Right cardiac atrium (tissue), 5 donors: ENCODE data around the gene SELENOM. TPM values are rescaled to one million over a fixed set of nuclear protein-coding genes. Genes with fewer than 3 reads are reported as not detected.
A peak's percentile ranks its signal among the peaks of the same experiment; 100 is the strongest.
"Not testable (repeated sequence)": the region's sequence is repeated elsewhere in the genome, so short reads cannot be mapped to it uniquely, and the experiment has no call there.

Experiments
- ATAC-seq, 2 donors: fragments of 200-7000 bp; cut with Tn5 transposase; one replicate each; pipeline versions ENCODE4 v1.8.0 to v1.9.1; 2020; ENCODE audit warnings: moderate library complexity in 2 of 2, mild to moderate bottlenecking in 1 of 2
- DNase-seq, 3 donors: peaks; one replicate each; pipeline ENCODE4 v3.0.0-alpha.2; 2020
- H3K27ac ChIP-seq: one replicate; pipeline ENCODE4 v1.5.1; 2013; ENCODE audit warnings: mild to moderate bottlenecking, low read length, control low read depth, moderate library complexity
- H3K27me3 ChIP-seq: one replicate; pipeline ENCODE4 v1.6.1; 2013; ENCODE audit not compliant: control insufficient read depth, insufficient read depth
- H3K4me1 ChIP-seq: one replicate; pipeline ENCODE4 v1.6.1; 2013; ENCODE audit warnings: low read length; ENCODE audit not compliant: control insufficient read depth, insufficient read depth
- H3K4me3 ChIP-seq: one replicate; pipeline ENCODE4 v1.5.1; 2013; ENCODE audit warnings: low read length, control low read depth
- H3K9me3 ChIP-seq: one replicate; pipeline ENCODE4 v1.6.1; 2013; ENCODE audit warnings: low read length; ENCODE audit not compliant: control insufficient read depth
- WGBS: extraction: QIAGEN DNeasy Blood & Tissue Kit; methylation state at CpG from one replicate; pipeline ENCODE4 v1.1.7; 2013; 5-methylcytosine and 5-hydroxymethylcytosine counted together
- intact Hi-C, 4 donors: fragments of 100-400 bp; cut with DNase I; formaldehyde crosslinking; loops; one replicate each; pipeline versions ENCODE4 v1.11.0 to v1.14.0; 2022 to 2023
- polyA plus RNA-seq: library from polyadenylated mRNA; stranded (reverse); fragments of 200-250 nt; gene quantifications from one replicate; pipeline ENCODE4 v1.2.3, GENCODE V29; 2013
- total RNA-seq, 4 donors: library from RNA; stranded (reverse); fragmentation: NEBNext Ultra II Directional; extraction: Animal tissue kit (Norgen Biotek cat#: 25700); gene quantifications; one replicate each; pipeline ENCODE4 v1.2.1, GENCODE V29; 2021
- donor health status: healthy with polysubstance abuse.
- donor health status: DM: no; HTN: yes; CAD: no.
- donor health status: DM: no; HTN: no; CAD: no.
- donor health status: DM: no; HTN: yes; CAD: no; lungs with severe emphysema.
- donor health status: DM: yes; HTN: yes; CAD: no.

The SELENOM gene
- total and polyA plus RNA-seq, 5 donors: 167 to 219 (median 179) TPM

DNA sequence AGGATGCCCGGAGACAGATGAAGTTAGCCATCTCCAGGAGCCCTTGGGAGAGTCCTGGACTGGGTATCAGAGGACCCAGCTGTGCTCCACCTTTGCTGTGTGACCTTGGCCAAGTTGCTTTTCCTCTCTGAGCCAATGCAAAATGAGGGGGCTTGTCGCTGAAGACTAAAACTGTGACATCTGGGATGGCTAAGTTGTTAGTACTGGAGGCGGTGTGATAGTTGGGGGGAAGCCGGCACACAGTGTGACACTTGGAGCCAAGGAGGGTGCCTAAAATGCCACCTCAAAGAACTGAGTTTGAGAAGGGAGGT is 15.9 kb upstream of the SELENOM start:
- ATAC-seq (no peak), DNase-seq (no peak)
- Histone ChIP-seq H3K27ac (peak overlapping the region; percentile 91), H3K9me3 (no peaks in the 10 kb centered on the region), H3K4me1 (peaks cover 6% of the 10 kb centered on the region), H3K4me3 (peak overlapping the region; percentile 21), H3K27me3 (no peaks in the 10 kb centered on the region)
- intact Hi-C loops: no loop called here
- 55% methylated on average over 4 of the region's 4 CpGs for WGBS

DNA sequence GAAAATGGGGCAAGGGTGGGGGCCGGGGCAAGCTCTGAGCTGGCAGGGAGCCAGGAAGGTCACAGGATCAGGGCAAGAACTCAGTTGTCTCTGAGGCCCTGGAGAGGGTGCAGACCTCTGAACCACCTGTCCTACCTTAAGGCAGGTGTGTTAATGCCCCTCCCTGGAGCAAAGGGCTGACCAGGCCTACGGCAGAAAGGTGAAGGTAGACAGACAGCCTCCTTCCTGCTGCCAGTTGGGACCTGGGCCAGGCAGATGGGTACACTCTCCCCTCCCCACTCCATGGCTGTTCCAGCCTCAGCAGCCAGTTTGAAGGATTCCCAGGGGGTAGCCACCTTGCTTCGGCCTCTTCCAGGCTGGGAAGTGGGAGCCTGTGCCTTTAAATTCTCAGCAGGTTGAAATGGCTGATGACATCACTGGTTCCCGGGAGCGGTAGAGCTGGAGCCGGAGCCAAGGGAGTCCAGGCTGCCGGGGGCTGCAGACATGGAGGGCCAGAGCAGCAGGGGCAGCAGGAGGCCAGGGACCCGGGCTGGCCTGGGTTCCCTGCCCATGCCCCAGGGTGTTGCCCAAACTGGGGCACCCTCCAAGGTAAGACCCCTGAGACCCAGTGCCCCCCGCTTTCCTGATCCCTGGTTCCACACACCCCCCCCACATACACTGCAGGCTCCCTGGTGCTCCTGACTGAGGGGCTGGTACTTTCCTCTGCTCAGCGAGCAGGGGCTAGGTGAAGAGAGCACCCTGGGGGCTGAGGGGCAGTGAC is 15.3 kb upstream of the SELENOM start, which contains the start of gene INPP5J:
Gene INPP5J, plus strand, starts transcription at position 435 of the 760 bp plus-strand sequence. Its CDS starts 49 bp downstream, at position 484.
- 16% methylated on average over 10 of the region's 10 CpGs for WGBS
- H3K9me3 ChIP-seq: no peaks in the 10 kb centered on the region
- peaks cover 9% of the 10 kb centered on the region for H3K4me1 ChIP-seq
- ATAC-seq (peak; percentile 73), DNase-seq (peak; percentile 57 to 83 (median 80))
- peak within 1 kb of the TSS; percentile 91 for H3K27ac ChIP-seq
- peak within 1 kb of the TSS; percentile 21 for H3K4me3 ChIP-seq
- H3K27me3 ChIP-seq: no peaks in the 10 kb centered on the region
- intact Hi-C loops: no loop called here

DNA sequence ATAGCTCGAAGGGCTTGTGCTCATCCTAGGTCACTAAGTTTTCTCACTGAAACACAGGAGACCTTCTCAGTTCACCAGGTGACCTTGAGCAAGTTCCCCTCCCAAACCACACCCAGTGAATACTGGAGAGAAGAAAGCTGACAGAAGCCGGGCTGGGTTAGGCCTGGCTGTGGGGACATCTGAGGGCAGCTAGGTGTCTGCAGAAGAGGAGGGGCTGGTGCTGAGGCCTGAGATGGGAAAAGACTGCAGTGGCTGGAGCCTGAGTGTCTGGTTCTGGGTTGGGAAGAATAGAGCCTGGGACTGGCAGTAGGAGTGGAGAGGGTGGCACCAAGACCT is 14.8 kb upstream of the SELENOM start:
- H3K9me3 ChIP-seq: no peaks in the 10 kb centered on the region
- DNase-seq (no peak), ATAC-seq (peak; percentile 55 to 66)
- intact Hi-C loops: no loop called here
- 65% methylated on average over 2 of the region's 2 CpGs for WGBS
- peaks cover 9% of the 10 kb centered on the region for H3K4me1 ChIP-seq
- H3K4me3 ChIP-seq: no peak overlapping the region
- H3K27me3 ChIP-seq: no peaks in the 10 kb centered on the region
- peak overlapping the region; percentile 91 for H3K27ac ChIP-seq

DNA sequence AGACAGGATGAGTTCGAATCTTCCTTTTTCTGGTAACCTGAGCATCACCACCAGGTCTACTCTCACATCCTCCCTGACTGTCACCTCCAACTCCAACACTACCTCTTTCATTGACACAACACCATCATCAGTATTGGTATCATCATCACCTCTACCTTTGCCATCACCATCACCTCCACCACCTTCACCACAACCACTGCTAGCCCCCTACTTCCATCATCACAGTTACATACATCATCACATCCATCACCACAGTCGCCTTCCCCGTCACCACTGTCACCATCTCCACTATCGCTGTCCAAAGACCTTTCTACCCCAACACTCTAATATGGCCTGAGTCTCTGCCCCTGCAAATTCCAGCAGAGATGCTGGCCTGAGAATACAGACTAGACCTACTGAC is 14.0 kb upstream of the SELENOM start:
- intact Hi-C loops: no loop called here
- ATAC-seq: no peak
- Histone ChIP-seq H3K27me3 (no peaks in the 10 kb centered on the region), H3K4me3 (no peak overlapping the region), H3K27ac (peak overlapping the region; percentile 91), H3K9me3 (no peaks in the 10 kb centered on the region), H3K4me1 (peaks cover 9% of the 10 kb centered on the region)
- no peak for DNase-seq
- WGBS: 91% methylated on average over 4 of the region's 4 CpGs

DNA sequence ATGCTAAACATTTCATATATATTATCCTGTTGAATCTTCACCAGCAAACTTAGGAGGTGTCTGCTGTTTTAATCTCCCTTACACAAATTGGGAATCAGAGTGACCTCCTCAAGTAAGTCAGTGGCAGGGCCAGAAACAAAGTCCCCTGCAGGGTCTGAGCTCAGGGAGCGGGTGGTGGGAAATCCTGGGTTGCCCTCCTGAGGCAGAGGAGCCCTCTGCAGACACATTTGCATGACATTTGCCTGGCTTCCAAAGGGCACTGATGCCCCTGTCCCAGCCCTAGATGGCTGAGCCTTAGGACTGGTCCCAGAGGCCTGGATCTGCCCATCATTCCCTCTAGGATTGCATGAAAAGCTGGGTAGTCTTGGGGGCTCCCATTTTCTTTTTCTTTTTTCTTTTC is 13.3 kb upstream of the SELENOM start:
- WGBS: 93% methylated on average over 1 of the region's 1 CpG
- no peak for ATAC-seq

DNA sequence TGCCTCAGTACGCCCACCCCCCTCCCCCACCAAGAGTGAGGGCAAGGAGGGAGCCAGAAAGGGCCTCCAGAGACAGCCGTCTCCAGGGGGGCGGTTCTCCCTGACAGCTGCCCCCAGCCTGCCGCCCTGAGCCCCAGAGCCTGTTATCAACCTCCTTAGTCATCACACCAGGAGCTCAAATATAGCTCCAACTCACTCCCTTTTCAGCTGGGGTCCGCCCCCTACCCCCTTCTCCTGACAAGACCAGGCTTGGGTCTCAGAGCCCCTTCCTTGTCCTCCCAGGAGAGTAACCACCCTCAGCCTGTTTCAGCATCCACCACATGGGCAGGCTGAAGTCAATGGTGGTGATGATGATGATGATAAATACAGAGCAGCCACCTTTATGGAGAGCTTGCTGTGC is 12.9 kb upstream of the SELENOM start:
- WGBS: 58% methylated on average over 5 of the region's 5 CpGs
- intact Hi-C loops: no loop called here
- H3K27me3 ChIP-seq: no peaks in the 10 kb centered on the region
- ATAC-seq (peak in 1 of 2 donors; percentile 18), DNase-seq (peak in 1 of 3 donors; percentile 50)
- no peaks in the 10 kb centered on the region for H3K9me3 ChIP-seq
- H3K27ac ChIP-seq: peak overlapping the region; percentile 90
- H3K4me1 ChIP-seq: peaks cover 9% of the 10 kb centered on the region
- H3K4me3 ChIP-seq: no peak overlapping the region

More for the DNA sequence above, 13.3 kb upstream of the SELENOM start:
- H3K9me3 ChIP-seq: no peaks in the 10 kb centered on the region
- intact Hi-C loops: no loop called here
- no peak overlapping the region for H3K4me3 ChIP-seq
- no peaks in the 10 kb centered on the region for H3K27me3 ChIP-seq
- peak overlapping the region; percentile 90 for H3K27ac ChIP-seq
- no peak for DNase-seq
- H3K4me1 ChIP-seq: peaks cover 9% of the 10 kb centered on the region

DNA sequence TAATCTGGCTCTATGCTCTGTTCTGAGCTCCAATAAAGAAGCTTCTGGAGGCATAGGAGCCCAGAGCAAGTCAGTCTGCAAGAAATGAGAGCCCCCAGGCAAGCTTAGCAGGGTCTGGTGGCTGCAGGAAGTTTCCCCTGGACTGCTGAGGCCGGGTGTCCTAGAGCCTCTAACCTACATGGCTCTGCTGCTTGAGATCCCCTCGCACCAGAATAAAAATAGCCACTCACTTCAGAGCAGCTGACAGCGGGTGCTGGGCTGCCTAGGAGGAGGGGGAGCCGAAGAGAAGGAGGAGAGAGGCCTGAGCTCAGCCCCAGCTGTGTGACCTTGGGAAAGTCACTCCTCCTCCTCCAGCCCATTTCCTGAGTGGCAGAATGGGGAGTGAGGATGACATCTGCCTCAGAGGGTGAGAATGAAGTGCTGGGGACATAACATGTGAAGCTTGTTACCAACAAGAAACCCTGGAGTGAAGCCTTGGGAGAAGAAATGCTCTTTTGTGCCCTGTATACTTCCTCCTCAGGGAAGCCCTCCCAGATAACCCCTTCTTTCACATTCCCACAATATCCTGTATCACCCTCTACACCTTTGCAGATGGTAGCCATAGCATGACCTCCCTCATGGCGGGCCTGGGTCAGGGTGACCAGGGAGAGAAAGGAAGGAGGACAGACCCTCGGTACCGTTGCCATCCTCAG is 11.8 kb upstream of the SELENOM start:
- intact Hi-C loops: no loop called here
- Histone ChIP-seq H3K4me1 (peaks cover 9% of the 10 kb centered on the region), H3K4me3 (no peak overlapping the region), H3K27me3 (no peaks in the 10 kb centered on the region), H3K9me3 (no peaks in the 10 kb centered on the region), H3K27ac (peak overlapping the region; percentile 94)
- DNase-seq (peak; percentile 45 to 72 (median 66)), ATAC-seq (peak; percentile 71 to 81)
- WGBS: 51% methylated on average over 7 of the region's 7 CpGs

DNA sequence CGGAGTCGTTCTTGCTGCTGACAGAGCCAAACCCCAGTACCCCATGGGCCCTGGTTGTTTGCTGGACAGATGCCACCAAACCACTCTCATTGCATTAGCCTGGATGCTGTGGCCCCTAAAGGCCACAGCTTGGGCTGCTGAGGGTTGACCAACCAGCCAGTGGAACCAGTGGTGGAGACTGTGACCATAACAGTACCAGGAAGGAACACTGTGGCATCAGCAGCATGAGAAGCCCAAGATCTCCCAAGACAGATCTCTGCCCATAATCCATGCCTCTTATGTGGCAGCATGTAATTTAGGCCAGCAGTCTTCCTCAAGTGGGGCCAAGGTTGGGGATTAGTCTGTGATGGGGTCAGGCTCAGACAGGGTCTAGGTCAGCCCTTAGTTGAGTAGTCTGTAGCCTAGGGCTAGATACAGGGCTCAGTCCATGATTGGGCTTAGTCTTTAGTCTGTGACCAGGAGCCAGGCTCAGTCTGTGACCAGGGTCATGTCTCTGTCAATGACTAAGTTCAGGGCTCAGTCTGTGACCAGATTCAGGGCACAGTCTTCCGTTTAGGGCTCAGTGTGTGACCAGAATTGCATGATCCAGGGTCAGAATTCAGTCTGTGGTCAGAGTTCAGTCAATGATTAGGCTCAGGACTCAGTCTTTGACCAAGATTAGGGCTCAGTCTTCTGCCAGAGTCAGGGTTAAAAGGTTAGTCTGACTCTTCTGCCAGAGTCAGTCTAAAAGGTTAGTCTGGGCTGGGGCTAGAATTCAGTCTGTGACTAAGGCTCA is 10.9 kb upstream of the SELENOM start:
- ATAC-seq (no peak), DNase-seq (peak in 1 of 3 donors; percentile 19)
- no peaks in the 10 kb centered on the region for H3K27me3 ChIP-seq
- intact Hi-C loops: no loop called here
- no peaks in the 10 kb centered on the region for H3K9me3 ChIP-seq
- H3K27ac ChIP-seq: peak overlapping the region; percentile 94
- 69% methylated on average over 3 of the region's 3 CpGs for WGBS
- peaks cover 9% of the 10 kb centered on the region for H3K4me1 ChIP-seq
- H3K4me3 ChIP-seq: no peak overlapping the region

DNA sequence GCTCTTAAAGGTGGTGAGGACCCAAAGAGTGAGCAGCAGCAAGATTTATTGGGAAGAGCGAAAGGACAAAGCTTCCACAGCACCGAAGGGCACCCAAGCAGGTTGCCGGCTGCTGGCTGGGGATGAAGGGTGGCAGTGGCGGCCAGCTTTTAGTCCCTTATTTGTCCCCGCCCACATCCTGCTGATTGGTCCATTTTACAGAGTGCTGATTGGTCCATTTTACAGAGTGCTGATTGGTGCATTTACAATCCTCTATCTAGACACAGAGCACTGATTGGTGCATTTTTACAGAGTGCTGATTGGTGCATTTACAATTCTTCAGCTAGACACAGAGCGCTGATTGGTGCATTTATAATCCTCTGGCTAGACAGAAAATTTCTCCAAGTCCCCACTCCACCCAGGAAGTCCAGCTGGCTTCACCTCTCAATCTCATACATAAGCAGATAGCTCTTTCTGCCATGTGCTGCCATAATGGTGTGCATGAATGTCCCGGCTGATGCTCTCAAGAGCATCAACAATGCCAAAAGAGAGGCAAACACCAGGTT is 5.3 kb upstream of the SELENOM start:
- H3K9me3 ChIP-seq, H3K4me3 ChIP-seq, ATAC-seq, H3K4me1 ChIP-seq, H3K27ac ChIP-seq, H3K27me3 ChIP-seq: not testable (repeated sequence)
- WGBS: 86% methylated on average over 7 of the region's 7 CpGs
- intact Hi-C loops: loop anchor here in 1 of 4 donors (5.0 kb wide), 1 partner anchor 35 kb away; no protein-coding TSS in a partner anchor
- DNase-seq: peak in 1 of 3 donors; percentile 7

DNA sequence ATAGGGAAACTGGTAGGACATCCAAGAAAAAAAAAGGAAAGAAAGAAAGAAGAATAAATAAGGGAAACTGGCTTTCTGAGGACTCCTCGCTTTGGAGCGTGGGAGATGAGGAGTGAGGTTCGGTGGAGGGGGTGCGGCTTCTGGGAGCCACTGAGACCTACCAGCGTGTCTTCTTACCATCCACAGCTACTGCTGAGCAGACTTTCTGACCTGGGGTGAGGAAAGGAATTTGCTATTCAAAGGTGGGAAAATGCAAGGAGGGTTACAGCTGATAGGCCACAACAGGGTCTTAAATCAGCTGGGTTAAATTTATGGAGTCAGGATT is 488 bp upstream of the SELENOM start:
- intact Hi-C loops: loop anchor here in 2 of 4 donors (2.0 to 5.0 kb wide), 2 partner anchors 39 to 41 kb away; no protein-coding TSS in a partner anchor

More for the DNA sequence above, 488 bp upstream of the SELENOM start:
- 1% methylated on average over 5 of the region's 5 CpGs for WGBS
- H3K27ac ChIP-seq: peak overlapping the region; percentile 90
- H3K27me3 ChIP-seq: no peaks in the 10 kb centered on the region
- ATAC-seq (peak; percentile 3 to 6), DNase-seq (no peak)
- H3K4me3 ChIP-seq: peak overlapping the region; percentile 29
- H3K9me3 ChIP-seq: no peaks in the 10 kb centered on the region
- peaks cover 3% of the 10 kb centered on the region for H3K4me1 ChIP-seq
